Activated naive CD8-positive, alpha-beta T cell treated with anti-CD3 and anti-CD28 coated beads, Interleukin-2, amount 50 U/mL, for 24 hours (primary cell): ENCODE data around the gene FGF5.
A peak's percentile ranks its signal among the peaks of the same experiment; 100 is the strongest.
"Not testable (repeated sequence)": the region's sequence is repeated elsewhere in the genome, so short reads cannot be mapped to it uniquely, and the experiment has no call there.

Experiments used
- ATAC-seq: fragments of 150-1000 bp; cut with Tn5 transposase; one replicate; pipeline ENCODE4 v1.10.0; 2021
- DNase-seq: peaks from one replicate; pipeline ENCODE4 v3.0.0; 2021
- H3K27ac Mint-ChIP-seq: one replicate; pipeline ENCODE4 v1.8.0; 2021; ENCODE audit warnings: mild to moderate bottlenecking, mixed read lengths
- H3K27me3 Mint-ChIP-seq: one replicate; pipeline ENCODE4 v1.8.0; 2021; ENCODE audit warnings: mixed read lengths
- H3K36me3 Mint-ChIP-seq: one replicate; pipeline ENCODE4 v1.8.0; 2021; ENCODE audit warnings: low read depth, mixed read lengths
- H3K4me1 Mint-ChIP-seq: one replicate; pipeline ENCODE4 v1.8.0; 2021; ENCODE audit warnings: mixed read lengths
- H3K4me3 Mint-ChIP-seq: one replicate; pipeline ENCODE4 v1.8.0; 2021; ENCODE audit warnings: mild to moderate bottlenecking, moderate library complexity, mixed read lengths
- H3K9me3 Mint-ChIP-seq: one replicate; pipeline ENCODE4 v1.8.0; 2021; ENCODE audit warnings: mixed read lengths

The FGF5 gene

DNA sequence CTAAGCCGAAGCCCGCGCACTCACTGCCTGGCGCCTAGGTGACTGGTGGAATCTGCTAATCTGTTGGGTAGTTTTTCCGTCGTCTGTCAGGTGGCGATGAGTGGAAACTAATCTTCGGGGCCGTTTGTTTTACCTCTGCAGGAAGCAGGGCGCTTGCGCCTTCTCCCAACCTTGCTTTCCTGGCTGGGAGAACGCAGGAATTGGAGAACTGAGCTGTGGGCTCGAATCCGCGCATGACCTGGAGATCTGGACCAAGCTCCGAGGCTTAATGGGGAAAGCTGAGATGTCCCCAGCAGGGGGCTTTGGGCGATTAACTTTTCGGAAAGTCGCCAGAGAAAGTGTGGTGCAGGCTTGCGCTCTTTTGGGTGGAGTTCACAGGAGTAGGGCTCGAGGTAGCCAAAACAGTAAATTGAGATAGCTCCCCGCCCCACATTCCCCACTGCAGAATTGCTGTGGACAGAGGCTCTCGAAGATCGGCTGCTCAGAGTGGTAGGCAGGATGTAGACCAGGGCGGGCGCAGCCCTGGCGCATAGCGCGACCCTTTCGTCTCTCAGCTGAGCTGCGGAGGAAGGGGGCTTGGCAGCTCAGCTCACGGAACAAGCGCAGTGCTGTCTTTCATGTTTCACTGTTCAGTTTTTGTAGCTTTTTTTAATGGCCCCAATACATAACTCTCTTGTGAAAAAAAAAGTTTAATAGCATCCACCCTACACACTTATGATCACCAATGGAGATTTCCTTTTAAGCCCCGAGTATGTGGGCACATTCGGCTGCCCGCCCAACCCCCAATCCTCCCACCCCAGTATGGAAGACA, 2.7 kb upstream of the FGF5 start:
- Mint-ChIP-seq H3K9me3 (no peaks in the 10 kb centered on the region), H3K27me3 (peaks cover 77% of the 10 kb centered on the region), H3K36me3 (no peaks in the 10 kb centered on the region), H3K4me1 (peaks cover 22% of the 10 kb centered on the region), H3K4me3 (no peak overlapping the region), H3K27ac (no peak overlapping the region)
- no peak for DNase-seq
- ATAC-seq, result no peak

- no peak overlapping the region for H3K27ac Mint-ChIP-seq
- H3K27me3 Mint-ChIP-seq, result peaks cover 81% of the 10 kb centered on the region
- H3K4me3 Mint-ChIP-seq, result no peak overlapping the region
- DNase-seq, result no peak
- peaks cover 22% of the 10 kb centered on the region for H3K4me1 Mint-ChIP-seq
- H3K9me3 Mint-ChIP-seq, result no peaks in the 10 kb centered on the region
- H3K36me3 Mint-ChIP-seq, result no peaks in the 10 kb centered on the region
- no peak for ATAC-seq
These were observed 2.2 kb upstream of the FGF5 start for GRCh38 chr4:80264352-80264647.

- peaks cover 22% of the 10 kb centered on the region for H3K4me1 Mint-ChIP-seq
- H3K27ac Mint-ChIP-seq, result no peak overlapping the region
- no peak for DNase-seq
- no peak for ATAC-seq
- H3K36me3 Mint-ChIP-seq, result no peaks in the 10 kb centered on the region
- no peak overlapping the region for H3K4me3 Mint-ChIP-seq
- peaks cover 85% of the 10 kb centered on the region for H3K27me3 Mint-ChIP-seq
- H3K9me3 Mint-ChIP-seq, result no peaks in the 10 kb centered on the region
These were observed 1.6 kb upstream of the FGF5 start for GRCh38 chr4:80264825-80265224.

DNA sequence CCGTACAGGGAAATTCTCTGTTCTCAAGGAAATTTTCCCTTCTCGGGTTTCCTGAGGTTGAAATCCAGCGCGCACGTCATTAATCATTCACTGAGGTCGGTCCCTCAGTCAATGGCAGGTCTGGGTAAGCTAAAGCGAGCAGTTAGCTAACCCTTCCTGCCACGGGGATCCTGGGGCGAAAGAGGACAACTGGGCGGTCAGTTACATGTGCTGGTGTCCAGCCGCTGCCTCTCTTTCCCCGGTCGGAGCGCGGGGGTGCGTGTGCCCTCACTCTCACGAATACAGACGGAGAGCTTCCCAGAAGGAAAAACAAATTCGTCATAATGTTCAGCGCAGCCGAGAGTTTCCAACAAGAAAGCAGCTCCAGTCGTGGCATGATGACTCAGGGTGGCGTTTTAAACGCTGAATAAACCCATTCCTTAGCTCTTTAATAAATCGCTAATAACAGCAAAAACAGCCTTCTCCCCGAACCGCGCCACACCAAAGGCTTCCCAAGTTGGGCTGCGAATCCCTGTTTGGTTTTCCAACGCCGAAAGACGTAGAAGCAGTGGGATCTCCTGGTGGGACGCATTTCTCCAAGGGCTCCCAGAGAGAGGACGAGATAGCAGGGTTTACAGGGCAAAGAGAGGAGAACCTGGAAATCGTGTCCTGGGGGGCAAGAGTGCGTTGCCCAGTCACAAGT, 752 bp upstream of the FGF5 start:
- Mint-ChIP-seq H3K4me3 (peak overlapping the region; percentile 74), H3K27me3 (peaks cover 88% of the 10 kb centered on the region), H3K27ac (no peak overlapping the region), H3K4me1 (peaks cover 22% of the 10 kb centered on the region), H3K36me3 (no peaks in the 10 kb centered on the region), H3K9me3 (no peaks in the 10 kb centered on the region)
- no peak for DNase-seq
- ATAC-seq, result no peak

DNA sequence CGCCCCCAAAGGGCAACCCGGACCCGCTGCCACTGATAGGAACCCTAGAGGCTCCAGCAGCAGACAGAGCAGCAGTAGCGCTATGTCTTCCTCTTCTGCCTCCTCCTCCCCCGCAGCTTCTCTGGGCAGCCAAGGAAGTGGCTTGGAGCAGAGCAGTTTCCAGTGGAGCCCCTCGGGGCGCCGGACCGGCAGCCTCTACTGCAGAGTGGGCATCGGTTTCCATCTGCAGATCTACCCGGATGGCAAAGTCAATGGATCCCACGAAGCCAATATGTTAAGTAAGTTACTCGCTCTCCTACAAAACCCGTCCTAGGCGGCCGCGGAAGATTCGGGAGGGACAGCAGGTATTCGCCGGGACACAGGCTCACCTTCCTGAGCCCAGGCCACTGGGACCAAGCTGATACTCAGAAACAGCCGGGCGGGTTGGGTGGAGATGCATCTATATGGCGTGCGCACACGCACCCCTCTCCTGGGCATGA, 477 bp downstream of the FGF5 start:
- no peaks in the 10 kb centered on the region for H3K9me3 Mint-ChIP-seq
- peak overlapping the region; percentile 74 for H3K4me3 Mint-ChIP-seq
- no peaks in the 10 kb centered on the region for H3K36me3 Mint-ChIP-seq
- H3K27ac Mint-ChIP-seq, result no peak overlapping the region
- ATAC-seq (no peak), DNase-seq (no peak)
- H3K4me1 Mint-ChIP-seq, result peaks cover 22% of the 10 kb centered on the region
- peaks cover 87% of the 10 kb centered on the region for H3K27me3 Mint-ChIP-seq

- no peak for ATAC-seq
- peak overlapping the region; percentile 16 for H3K4me3 Mint-ChIP-seq
- no peak for DNase-seq
These were observed 1.8 kb downstream of the FGF5 start for GRCh38 chr4:80268081-80268823.

DNA sequence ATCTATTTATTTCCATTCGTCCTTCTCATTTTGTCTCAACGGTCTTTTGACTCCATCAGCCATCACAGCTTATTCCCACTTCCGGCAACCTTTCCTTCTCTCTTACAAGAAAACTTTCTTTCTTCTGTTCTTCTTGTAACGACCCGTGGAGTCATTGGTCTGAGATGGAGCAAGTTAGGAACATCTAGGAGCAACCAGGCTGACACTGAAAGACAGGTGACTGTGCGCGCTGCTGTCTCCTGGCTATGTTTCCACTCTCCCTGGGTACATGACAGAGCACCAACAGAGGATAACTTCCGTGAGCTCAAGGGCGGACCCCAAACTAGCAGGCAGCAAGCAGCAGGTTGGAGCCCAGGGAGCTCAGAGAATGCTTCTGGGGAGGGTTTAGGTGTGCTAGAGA, 2.5 kb downstream of the FGF5 start:
- DNase-seq (no peak), ATAC-seq (no peak)
- H3K27me3 Mint-ChIP-seq, result peaks cover 74% of the 10 kb centered on the region
- no peaks in the 10 kb centered on the region for H3K36me3 Mint-ChIP-seq
- peaks cover 22% of the 10 kb centered on the region for H3K4me1 Mint-ChIP-seq
- no peaks in the 10 kb centered on the region for H3K9me3 Mint-ChIP-seq
- H3K4me3 Mint-ChIP-seq, result no peak overlapping the region
- no peak overlapping the region for H3K27ac Mint-ChIP-seq

More at GRCh38 chr4:80268081-80268823, 1.8 kb downstream of the FGF5 start:
- H3K9me3 Mint-ChIP-seq, result no peaks in the 10 kb centered on the region
- H3K36me3 Mint-ChIP-seq, result no peaks in the 10 kb centered on the region
- H3K27ac Mint-ChIP-seq, result no peak overlapping the region
- H3K4me1 Mint-ChIP-seq, result peaks cover 22% of the 10 kb centered on the region
- H3K27me3 Mint-ChIP-seq, result peaks cover 78% of the 10 kb centered on the region

DNA sequence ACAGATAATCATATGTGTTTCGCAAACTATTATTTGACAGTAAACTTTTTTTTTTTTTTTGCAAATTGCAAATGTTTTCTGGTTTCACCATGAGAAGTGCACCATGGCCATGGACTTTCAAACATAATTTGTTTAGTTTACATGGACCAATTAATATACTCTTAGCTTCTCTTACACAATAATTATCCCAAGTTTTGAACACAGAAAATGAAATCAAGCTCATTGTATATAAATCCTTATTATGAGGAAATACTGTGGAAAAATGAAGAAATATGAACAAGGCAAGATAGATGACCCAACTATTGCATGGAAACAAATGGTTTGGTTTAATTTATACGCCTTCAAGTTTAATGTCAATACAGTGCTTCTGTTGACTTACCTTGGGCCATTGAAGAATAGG, 3.9 kb downstream of the FGF5 start:
- H3K36me3 Mint-ChIP-seq, result no peaks in the 10 kb centered on the region
- H3K27me3 Mint-ChIP-seq, result peaks cover 61% of the 10 kb centered on the region
- ATAC-seq (no peak), DNase-seq (no peak)
- no peak overlapping the region for H3K4me3 Mint-ChIP-seq
- H3K27ac Mint-ChIP-seq, result no peak overlapping the region
- H3K9me3 Mint-ChIP-seq, result no peaks in the 10 kb centered on the region
- H3K4me1 Mint-ChIP-seq, result peaks cover 21% of the 10 kb centered on the region

GRCh38 chr4:80270868-80271267, 4.4 kb downstream of the FGF5 start:
- no peak for DNase-seq
- no peaks in the 10 kb centered on the region for H3K9me3 Mint-ChIP-seq
- no peak overlapping the region for H3K4me3 Mint-ChIP-seq
- no peaks in the 10 kb centered on the region for H3K36me3 Mint-ChIP-seq
- H3K27ac Mint-ChIP-seq, result no peak overlapping the region
- peaks cover 15% of the 10 kb centered on the region for H3K4me1 Mint-ChIP-seq
- ATAC-seq, result no peak
- peaks cover 55% of the 10 kb centered on the region for H3K27me3 Mint-ChIP-seq

DNA sequence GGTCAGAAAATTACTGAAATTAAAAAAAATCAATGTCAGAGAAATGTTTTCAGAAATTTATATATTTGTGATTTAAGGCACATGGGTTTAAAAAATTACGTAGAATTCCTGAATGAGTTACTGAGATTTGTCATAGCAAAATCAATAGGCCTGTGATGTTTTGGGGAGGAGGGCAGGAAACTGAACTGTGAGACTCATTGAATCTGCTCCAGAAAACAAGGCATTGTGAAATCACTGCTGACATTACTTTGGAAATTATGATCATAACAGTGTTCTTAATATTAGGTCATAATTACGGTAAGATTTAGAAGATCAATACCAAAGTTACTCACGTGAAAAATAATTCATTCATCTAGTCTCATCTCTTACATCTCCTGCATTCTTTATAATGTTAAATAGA, 5.3 kb downstream of the FGF5 start:
- Mint-ChIP-seq H3K4me3 (no peak overlapping the region), H3K27me3 (peaks cover 48% of the 10 kb centered on the region)
- no peak for ATAC-seq

GRCh38 chr4:80276931-80277330, 10.5 kb downstream of the FGF5 start:
- Mint-ChIP-seq H3K27me3 (peaks cover 6% of the 10 kb centered on the region), H3K36me3 (no peaks in the 10 kb centered on the region), H3K4me3 (no peak overlapping the region), H3K27ac (no peak overlapping the region), H3K4me1 (no peaks in the 10 kb centered on the region), H3K9me3 (no peaks in the 10 kb centered on the region)
- DNase-seq (no peak), ATAC-seq (no peak)

More for the DNA sequence above, 5.3 kb downstream of the FGF5 start:
- DNase-seq, result no peak
- Mint-ChIP-seq H3K27ac (no peak overlapping the region), H3K4me1 (peaks cover 9% of the 10 kb centered on the region), H3K36me3 (no peaks in the 10 kb centered on the region), H3K9me3 (no peaks in the 10 kb centered on the region)

GRCh38 chr4:80279751-80280150, 13.3 kb downstream of the FGF5 start:
- DNase-seq (no peak), ATAC-seq (no peak)
- H3K4me3 Mint-ChIP-seq, result no peak overlapping the region
- H3K27me3 Mint-ChIP-seq, result peaks cover 7% of the 10 kb centered on the region
- H3K27ac Mint-ChIP-seq, result no peak overlapping the region
- H3K9me3 Mint-ChIP-seq, result no peaks in the 10 kb centered on the region
- H3K36me3 Mint-ChIP-seq, result no peaks in the 10 kb centered on the region
- no peaks in the 10 kb centered on the region for H3K4me1 Mint-ChIP-seq

GRCh38 chr4:80286451-80286850, 20.0 kb downstream of the FGF5 start:
- ATAC-seq, result no peak

GRCh38 chr4:80290665-80291064, 24.2 kb downstream of the FGF5 start:
- H3K4me1 Mint-ChIP-seq, ATAC-seq, H3K27ac Mint-ChIP-seq, H3K4me3 Mint-ChIP-seq, H3K27me3 Mint-ChIP-seq, H3K9me3 Mint-ChIP-seq, H3K36me3 Mint-ChIP-seq, DNase-seq: not testable (repeated sequence)

More at GRCh38 chr4:80286451-80286850, 20.0 kb downstream of the FGF5 start:
- Mint-ChIP-seq H3K27me3 (peaks cover 14% of the 10 kb centered on the region), H3K27ac (no peak overlapping the region), H3K9me3 (no peaks in the 10 kb centered on the region), H3K36me3 (no peaks in the 10 kb centered on the region), H3K4me1 (no peaks in the 10 kb centered on the region), H3K4me3 (no peak overlapping the region)
- DNase-seq, result no peak

GRCh38 chr4:80294206-80294605, 27.7 kb downstream of the FGF5 start:
- no peaks in the 10 kb centered on the region for H3K4me1 Mint-ChIP-seq

More at GRCh38 chr4:80294206-80294605, 27.7 kb downstream of the FGF5 start:
- Mint-ChIP-seq H3K4me3 (no peak overlapping the region), H3K9me3 (no peaks in the 10 kb centered on the region), H3K36me3 (no peaks in the 10 kb centered on the region), H3K27me3 (peaks cover under 1% of the 10 kb centered on the region), H3K27ac (no peak overlapping the region)
- DNase-seq (no peak), ATAC-seq (no peak)
